ENCODE data around the gene KCTD11. TPM values are rescaled to one million over a fixed set of nuclear protein-coding genes. Genes with fewer than 3 reads are reported as not detected.

KCTD11 gene
- total and polyA plus RNA-seq, 4 donors: 0.39 to 3.5 (median 1.4) TPM

DNA sequence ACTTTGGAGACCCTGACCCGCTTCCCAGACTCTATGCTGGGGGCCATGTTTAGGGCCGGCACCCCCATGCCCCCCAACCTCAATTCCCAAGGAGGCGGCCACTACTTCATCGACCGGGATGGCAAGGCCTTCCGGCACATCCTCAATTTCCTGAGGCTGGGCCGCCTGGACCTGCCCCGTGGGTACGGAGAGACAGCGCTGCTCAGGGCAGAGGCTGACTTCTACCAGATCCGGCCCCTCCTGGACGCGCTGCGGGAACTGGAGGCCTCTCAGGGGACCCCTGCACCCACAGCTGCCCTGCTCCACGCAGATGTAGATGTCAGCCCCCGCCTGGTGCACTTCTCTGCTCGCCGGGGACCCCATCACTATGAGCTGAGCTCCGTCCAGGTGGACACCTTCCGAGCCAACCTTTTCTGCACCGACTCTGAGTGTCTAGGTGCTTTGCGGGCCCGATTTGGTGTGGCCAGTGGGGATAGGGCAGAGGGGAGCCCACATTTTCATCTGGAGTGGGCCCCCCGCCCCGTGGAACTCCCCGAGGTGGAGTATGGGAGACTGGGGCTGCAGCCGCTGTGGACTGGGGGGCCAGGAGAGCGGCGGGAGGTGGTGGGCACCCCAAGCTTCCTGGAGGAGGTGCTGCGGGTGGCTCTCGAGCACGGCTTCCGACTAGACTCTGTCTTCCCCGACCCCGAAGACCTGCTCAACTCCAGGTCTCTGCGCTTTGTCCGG is 1.1 kb downstream of the KCTD11 start (continued):
- TF ChIP-seq, protein P1, sequence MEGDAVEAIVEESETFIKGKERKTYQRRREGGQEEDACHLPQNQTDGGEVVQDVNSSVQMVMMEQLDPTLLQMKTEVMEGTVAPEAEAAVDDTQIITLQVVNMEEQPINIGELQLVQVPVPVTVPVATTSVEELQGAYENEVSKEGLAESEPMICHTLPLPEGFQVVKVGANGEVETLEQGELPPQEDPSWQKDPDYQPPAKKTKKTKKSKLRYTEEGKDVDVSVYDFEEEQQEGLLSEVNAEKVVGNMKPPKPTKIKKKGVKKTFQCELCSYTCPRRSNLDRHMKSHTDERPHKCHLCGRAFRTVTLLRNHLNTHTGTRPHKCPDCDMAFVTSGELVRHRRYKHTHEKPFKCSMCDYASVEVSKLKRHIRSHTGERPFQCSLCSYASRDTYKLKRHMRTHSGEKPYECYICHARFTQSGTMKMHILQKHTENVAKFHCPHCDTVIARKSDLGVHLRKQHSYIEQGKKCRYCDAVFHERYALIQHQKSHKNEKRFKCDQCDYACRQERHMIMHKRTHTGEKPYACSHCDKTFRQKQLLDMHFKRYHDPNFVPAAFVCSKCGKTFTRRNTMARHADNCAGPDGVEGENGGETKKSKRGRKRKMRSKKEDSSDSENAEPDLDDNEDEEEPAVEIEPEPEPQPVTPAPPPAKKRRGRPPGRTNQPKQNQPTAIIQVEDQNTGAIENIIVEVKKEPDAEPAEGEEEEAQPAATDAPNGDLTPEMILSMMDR (IDR thresholded peaks at IDR 0.05; ENCODE audit: low read depth, low read length, missing input control): no peak

DNA sequence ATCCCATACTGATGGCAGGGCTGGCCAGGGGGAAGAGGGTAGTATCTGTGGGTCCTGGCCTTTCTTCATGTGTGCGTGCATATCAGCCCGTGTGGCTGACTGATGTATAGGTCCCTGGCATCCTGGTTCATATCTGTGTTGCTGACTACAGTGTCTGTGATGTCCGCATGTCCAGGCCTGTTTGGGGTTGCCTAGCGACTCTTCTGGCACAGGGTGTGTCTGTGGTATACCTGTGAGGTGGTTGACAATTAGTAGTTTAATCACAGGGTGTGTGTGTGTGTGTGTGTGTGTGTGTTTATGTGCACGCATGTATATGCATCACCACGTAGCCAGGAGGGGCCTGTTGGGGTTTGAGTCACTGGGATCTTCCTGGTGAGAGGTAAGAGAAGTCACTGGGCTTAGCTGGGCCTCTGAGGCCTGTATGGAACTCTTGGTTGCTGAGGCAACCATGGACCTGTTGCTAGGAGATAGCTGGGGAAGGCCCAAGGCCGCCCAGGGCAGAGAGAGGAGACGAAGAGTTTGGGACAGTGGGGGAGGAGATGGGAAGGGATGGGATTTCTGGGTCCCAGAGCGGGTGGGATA is 2.4 kb downstream of the KCTD11 start:
- no peak for DNase-seq (ENCODE audit: low spot score)
- Histone ChIP-seq H3K27ac (ENCODE audit: low read depth in 1 of 2, low read length in 2 of 2) (no peak overlapping the region), H3K9me3 (ENCODE audit: control insufficient read depth in 4 of 4, low read length in 3 of 4) (no peaks in the 10 kb centered on the region), H3K4me1 (ENCODE audit: control insufficient read depth in 4 of 4, insufficient read depth in 4 of 4, low read length in 3 of 4) (peaks cover 4 to 32% (median 15%) of the 10 kb centered on the region in 4 donors), H3K27me3 (ENCODE audit: control insufficient read depth in 4 of 4, insufficient read depth in 4 of 4, low read length in 3 of 4) (no peaks in the 10 kb centered on the region), H3K9ac (ENCODE audit: low read depth in 1 of 2, low read length in 2 of 2) (no peak overlapping the region), H3K4me3 (ENCODE audit: low read depth in 1 of 3, low read length in 3 of 3) (no peak overlapping the region), H3K36me3 (ENCODE audit: control insufficient read depth in 4 of 4, insufficient read depth in 3 of 4, low read depth in 1 of 4, low read length in 3 of 4) (no peaks in the 10 kb centered on the region)
- TF ChIP-seq RAD21 (IDR thresholded peaks at IDR 0.05): no peak
- TF ChIP-seq YY1 (IDR thresholded peaks at IDR 0.05): no peak
- no peak for TF ChIP-seq SP1 (IDR thresholded peaks at IDR 0.05)
- TF ChIP-seq HNF4A (conservative IDR thresholded peaks at IDR 0.05): no peak
- TF ChIP-seq GABPA (IDR thresholded peaks at IDR 0.05 in 1 of 2, conservative IDR thresholded peaks at IDR 0.05 in 1 of 2): no peak
- TF ChIP-seq EGR1 (IDR thresholded peaks at IDR 0.05; ENCODE audit: low read depth in 2 of 2): no peak
- TF ChIP-seq FOXA2 (IDR thresholded peaks at IDR 0.05): no peak
- TF ChIP-seq JUND (IDR thresholded peaks at IDR 0.05): no peak
- TF ChIP-seq NR2F2 (IDR thresholded peaks at IDR 0.05): no peak
- no peak for TF ChIP-seq HNF4G (IDR thresholded peaks at IDR 0.05)
- TF ChIP-seq, protein P1 (IDR thresholded peaks at IDR 0.05; ENCODE audit: low read depth, low read length, missing input control): no peak
- no peak for TF ChIP-seq FOXA1 (IDR thresholded peaks at IDR 0.05)
- TF ChIP-seq, protein P2, sequence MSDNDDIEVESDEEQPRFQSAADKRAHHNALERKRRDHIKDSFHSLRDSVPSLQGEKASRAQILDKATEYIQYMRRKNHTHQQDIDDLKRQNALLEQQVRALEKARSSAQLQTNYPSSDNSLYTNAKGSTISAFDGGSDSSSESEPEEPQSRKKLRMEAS (IDR thresholded peaks at IDR 0.05): no peak
- TF ChIP-seq TAF1 (conservative IDR thresholded peaks at IDR 0.05): no peak
- TF ChIP-seq, protein P3, sequence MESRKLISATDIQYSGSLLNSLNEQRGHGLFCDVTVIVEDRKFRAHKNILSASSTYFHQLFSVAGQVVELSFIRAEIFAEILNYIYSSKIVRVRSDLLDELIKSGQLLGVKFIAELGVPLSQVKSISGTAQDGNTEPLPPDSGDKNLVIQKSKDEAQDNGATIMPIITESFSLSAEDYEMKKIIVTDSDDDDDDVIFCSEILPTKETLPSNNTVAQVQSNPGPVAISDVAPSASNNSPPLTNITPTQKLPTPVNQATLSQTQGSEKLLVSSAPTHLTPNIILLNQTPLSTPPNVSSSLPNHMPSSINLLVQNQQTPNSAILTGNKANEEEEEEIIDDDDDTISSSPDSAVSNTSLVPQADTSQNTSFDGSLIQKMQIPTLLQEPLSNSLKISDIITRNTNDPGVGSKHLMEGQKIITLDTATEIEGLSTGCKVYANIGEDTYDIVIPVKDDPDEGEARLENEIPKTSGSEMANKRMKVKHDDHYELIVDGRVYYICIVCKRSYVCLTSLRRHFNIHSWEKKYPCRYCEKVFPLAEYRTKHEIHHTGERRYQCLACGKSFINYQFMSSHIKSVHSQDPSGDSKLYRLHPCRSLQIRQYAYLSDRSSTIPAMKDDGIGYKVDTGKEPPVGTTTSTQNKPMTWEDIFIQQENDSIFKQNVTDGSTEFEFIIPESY (IDR thresholded peaks at IDR 0.05): no peak
- TF ChIP-seq RXRA (IDR thresholded peaks at IDR 0.05): no peak
- TF ChIP-seq, protein P4, sequence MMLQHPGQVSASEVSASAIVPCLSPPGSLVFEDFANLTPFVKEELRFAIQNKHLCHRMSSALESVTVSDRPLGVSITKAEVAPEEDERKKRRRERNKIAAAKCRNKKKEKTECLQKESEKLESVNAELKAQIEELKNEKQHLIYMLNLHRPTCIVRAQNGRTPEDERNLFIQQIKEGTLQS (IDR thresholded peaks at IDR 0.05): no peak
- TF ChIP-seq, protein P5, sequence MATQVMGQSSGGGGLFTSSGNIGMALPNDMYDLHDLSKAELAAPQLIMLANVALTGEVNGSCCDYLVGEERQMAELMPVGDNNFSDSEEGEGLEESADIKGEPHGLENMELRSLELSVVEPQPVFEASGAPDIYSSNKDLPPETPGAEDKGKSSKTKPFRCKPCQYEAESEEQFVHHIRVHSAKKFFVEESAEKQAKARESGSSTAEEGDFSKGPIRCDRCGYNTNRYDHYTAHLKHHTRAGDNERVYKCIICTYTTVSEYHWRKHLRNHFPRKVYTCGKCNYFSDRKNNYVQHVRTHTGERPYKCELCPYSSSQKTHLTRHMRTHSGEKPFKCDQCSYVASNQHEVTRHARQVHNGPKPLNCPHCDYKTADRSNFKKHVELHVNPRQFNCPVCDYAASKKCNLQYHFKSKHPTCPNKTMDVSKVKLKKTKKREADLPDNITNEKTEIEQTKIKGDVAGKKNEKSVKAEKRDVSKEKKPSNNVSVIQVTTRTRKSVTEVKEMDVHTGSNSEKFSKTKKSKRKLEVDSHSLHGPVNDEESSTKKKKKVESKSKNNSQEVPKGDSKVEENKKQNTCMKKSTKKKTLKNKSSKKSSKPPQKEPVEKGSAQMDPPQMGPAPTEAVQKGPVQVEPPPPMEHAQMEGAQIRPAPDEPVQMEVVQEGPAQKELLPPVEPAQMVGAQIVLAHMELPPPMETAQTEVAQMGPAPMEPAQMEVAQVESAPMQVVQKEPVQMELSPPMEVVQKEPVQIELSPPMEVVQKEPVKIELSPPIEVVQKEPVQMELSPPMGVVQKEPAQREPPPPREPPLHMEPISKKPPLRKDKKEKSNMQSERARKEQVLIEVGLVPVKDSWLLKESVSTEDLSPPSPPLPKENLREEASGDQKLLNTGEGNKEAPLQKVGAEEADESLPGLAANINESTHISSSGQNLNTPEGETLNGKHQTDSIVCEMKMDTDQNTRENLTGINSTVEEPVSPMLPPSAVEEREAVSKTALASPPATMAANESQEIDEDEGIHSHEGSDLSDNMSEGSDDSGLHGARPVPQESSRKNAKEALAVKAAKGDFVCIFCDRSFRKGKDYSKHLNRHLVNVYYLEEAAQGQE (IDR thresholded peaks at IDR 0.05): no peak
- WGBS: 88% methylated on average over 9 of the region's 9 CpGs

Measured in liver (tissue), 9 donors.